Neural cell (in vitro differentiated cells): ENCODE results near the gene MYO1D. TPM values are rescaled to one million over a fixed set of nuclear protein-coding genes. Genes with fewer than 3 reads are reported as not detected.

Experiments used
- H2AFZ ChIP-seq: fragments of 200-600, 300-800 bp; sonication (generic), shearing (Covaris generic); 2 replicates; pipeline ENCODE4 v1.6.0; 2014; ENCODE audit warnings: low read depth, mild to moderate bottlenecking, antibody characterized with exemption, low read length, moderate library complexity
- H3F3A ChIP-seq: fragments of 200-600 bp; shearing (Covaris generic); 2 replicates; pipeline ENCODE4 v1.6.1; 2016; ENCODE audit warnings: mild to moderate bottlenecking, moderate library complexity, mixed read lengths, antibody characterized with exemption, low read length; ENCODE audit not compliant: insufficient read depth, poor library complexity, severe bottlenecking
- H3K27ac ChIP-seq: fragments of 200-600, 300-800 bp; sonication (generic), shearing (Covaris generic); 2 replicates; pipeline ENCODE4 v1.5.1; 2014; ENCODE audit warnings: mild to moderate bottlenecking, low read length, moderate library complexity
- H3K27me3 ChIP-seq: fragments of 300-800, 200-600 bp; sonication (generic), shearing (Covaris generic); 2 replicates; pipeline ENCODE4 v1.6.0; 2014; ENCODE audit warnings: mild to moderate bottlenecking, low read depth, low read length, moderate library complexity; ENCODE audit not compliant: insufficient read depth
- H3K36me3 ChIP-seq: fragments of 300-800, 200-600 bp; sonication (generic), shearing (Covaris generic); 2 replicates; pipeline ENCODE4 v1.5.1; 2014; ENCODE audit warnings: mild to moderate bottlenecking, antibody characterized with exemption, low read length, moderate library complexity; ENCODE audit not compliant: insufficient read depth
- H3K4me2 ChIP-seq: fragments of 300-800, 200-600 bp; sonication (generic), shearing (Covaris generic); 2 replicates; pipeline ENCODE4 v1.6.0; 2014; ENCODE audit warnings: mild to moderate bottlenecking, low read length
- H3K4me3 ChIP-seq: fragments of 300-800, 200-600 bp; sonication (generic), shearing (Covaris generic); 2 replicates; pipeline ENCODE4 v1.5.1; 2014; ENCODE audit warnings: mild to moderate bottlenecking, low read length, moderate library complexity
- H3K79me2 ChIP-seq: fragments of 200-600 bp; shearing (Covaris generic); replicated peaks from 2 replicates; pipeline ENCODE4 v1.6.0; 2014; ENCODE audit warnings: mild to moderate bottlenecking, low read length, moderate library complexity; ENCODE audit not compliant: insufficient read depth
- H3K9ac ChIP-seq: fragments of 300-800, 200-600 bp; sonication (generic), shearing (Covaris generic); 2 replicates; pipeline ENCODE4 v1.6.1; 2016; ENCODE audit warnings: mild to moderate bottlenecking, low read length, mixed read lengths
- H3K9me2 ChIP-seq: fragments of 200-600 bp; shearing (Covaris generic); 2 replicates; pipeline ENCODE4 v1.6.1; 2016; ENCODE audit warnings: mild to moderate bottlenecking, low read length, mixed read lengths; ENCODE audit not compliant: insufficient read depth
- H3K9me3 ChIP-seq: fragments of 200-600, 300-800 bp; sonication (generic), shearing (Covaris generic); 2 replicates; pipeline ENCODE4 v1.6.1; 2016; ENCODE audit warnings: mild to moderate bottlenecking, mixed run types, low read length, moderate library complexity, mixed read lengths
- H4K20me1 ChIP-seq: fragments of 200-600 bp; shearing (Covaris generic); 2 replicates; pipeline ENCODE4 v1.6.1; 2016; ENCODE audit warnings: mild to moderate bottlenecking, mixed run types; ENCODE audit not compliant: insufficient read depth
- CTCF ChIP-seq: fragments of 450-650 bp; IDR thresholded peaks from 2 replicates; pipeline ENCODE4 v1.5.1; 2014; ENCODE audit warnings: antibody characterized with exemption, mild to moderate bottlenecking, moderate library complexity; ENCODE audit not compliant: poor library complexity, severe bottlenecking
- EP300 ChIP-seq: fragments of 450-650 bp; conservative IDR thresholded peaks from 2 replicates; pipeline ENCODE4 v1.6.1; 2014; ENCODE audit warnings: antibody characterized with exemption, mild to moderate bottlenecking, moderate library complexity; ENCODE audit not compliant: poor library complexity, severe bottlenecking
- EZH2 ChIP-seq: fragments of 200-600, 300-800 bp; shearing (Covaris generic), sonication (generic); IDR thresholded peaks from 2 replicates; pipeline ENCODE4 v1.6.1; 2014; ENCODE audit warnings: antibody characterized with exemption, low read length, borderline replicate concordance, mild to moderate bottlenecking; ENCODE audit not compliant: insufficient read depth, poor library complexity, severe bottlenecking
- MXI1 ChIP-seq: fragments of 450-650 bp; conservative IDR thresholded peaks from 2 replicates; pipeline ENCODE4 v1.6.1; 2014; ENCODE audit warnings: antibody characterized with exemption, mild to moderate bottlenecking; ENCODE audit not compliant: poor library complexity, severe bottlenecking
- POLR2AphosphoS5 ChIP-seq: IDR thresholded peaks from 2 replicates; pipeline ENCODE4 v1.6.1; 2012
- RAD21 ChIP-seq: fragments of 450-650 bp; conservative IDR thresholded peaks from 2 replicates; pipeline ENCODE4 v1.6.1; 2014; ENCODE audit warnings: antibody characterized with exemption, mild to moderate bottlenecking, moderate library complexity
- REST ChIP-seq: IDR thresholded peaks from 2 replicates; pipeline ENCODE4 v1.6.1; 2012; ENCODE audit warnings: borderline replicate concordance
- SMC3 ChIP-seq: fragments of 450-650 bp; conservative IDR thresholded peaks from 2 replicates; pipeline ENCODE4 v1.6.1; 2014; ENCODE audit warnings: antibody characterized with exemption, mild to moderate bottlenecking, moderate library complexity; ENCODE audit not compliant: poor library complexity
- TAF1 ChIP-seq: IDR thresholded peaks from 2 replicates; pipeline ENCODE4 v1.6.1; 2012; ENCODE audit warnings: low read depth
- polyA plus RNA-seq: library from polyadenylated mRNA; depleted of rRNA; stranded (reverse); fragments of >200 nt; gene quantifications from 2 replicates; pipeline ENCODE4 v1.2.3, GENCODE V29; 2014

The MYO1D gene
- polyA plus RNA-seq, 1 donor from 2014 or later, result 10.7 TPM

GRCh38 chr17:32732900-32733299 is 144.0 kb downstream of the MYO1D start:
- Histone ChIP-seq H3K4me3 (no peak overlapping the region), H3F3A (no peaks in the 10 kb centered on the region), H3K9me2 (no peaks in the 10 kb centered on the region), H3K79me2 (no peaks in the 10 kb centered on the region), H3K27me3 (no peaks in the 10 kb centered on the region), H3K4me2 (no peak overlapping the region), H4K20me1 (no peaks in the 10 kb centered on the region), H3K27ac (no peak overlapping the region), H2AFZ (no peak overlapping the region), H3K9ac (no peak overlapping the region), H3K9me3 (no peaks in the 10 kb centered on the region), H3K36me3 (no peaks in the 10 kb centered on the region)
- TF ChIP-seq MXI1 (no peak), POLR2AphosphoS5 (no peak), EP300 (no peak), TAF1 (no peak), EZH2 (no peak), REST (no peak), RAD21 (no peak), CTCF (no peak), SMC3 (no peak)

- Histone ChIP-seq H3K36me3 (no peaks in the 10 kb centered on the region), H3K79me2 (no peaks in the 10 kb centered on the region), H3K4me2 (no peak overlapping the region), H3K27me3 (no peaks in the 10 kb centered on the region), H3K9ac (no peak overlapping the region), H3K27ac (no peak overlapping the region), H3K9me2 (no peaks in the 10 kb centered on the region), H3K4me3 (no peak overlapping the region), H4K20me1 (no peaks in the 10 kb centered on the region), H3F3A (no peaks in the 10 kb centered on the region), H3K9me3 (no peaks in the 10 kb centered on the region), H2AFZ (no peak overlapping the region)
- TF ChIP-seq RAD21, result no peak
- TF ChIP-seq POLR2AphosphoS5, result no peak
- no peak for TF ChIP-seq MXI1
- TF ChIP-seq SMC3, result no peak
- TF ChIP-seq EP300, result no peak
- no peak for TF ChIP-seq REST
- no peak for TF ChIP-seq EZH2
- TF ChIP-seq TAF1, result no peak
- TF ChIP-seq CTCF, result no peak
Observed at GRCh38 chr17:32732296-32732642, 144.7 kb downstream of the MYO1D start.
